ENCODE results near the gene MAGT1. TPM values are rescaled to one million over a fixed set of nuclear protein-coding genes. Genes with fewer than 3 reads are reported as not detected.

The MAGT1 gene
- total RNA-seq, 2 experiments from 2014 or later: 25.3 to 38.7 TPM

- TF ChIP-seq EZH2phosphoT487 (IDR thresholded peaks at IDR 0.05; ENCODE audit: borderline replicate concordance, low read depth, low read length): no peak
- no peak for TF ChIP-seq CTCF (conservative IDR thresholded peaks at IDR 0.05; ENCODE audit: low read length)
- Histone ChIP-seq H3K4me1 (ENCODE audit: insufficient read depth, low read length, poor library complexity, severe bottlenecking) (no peaks in the 10 kb centered on the region), H4K20me1 (ENCODE audit: insufficient read depth, low read length) (no peaks in the 10 kb centered on the region), H2AFZ (ENCODE audit: low read length) (no peak overlapping the region), H3K36me3 (ENCODE audit: insufficient read depth, low read length) (no peaks in the 10 kb centered on the region), H3K9me3 (ENCODE audit: low read length) (no peaks in the 10 kb centered on the region), H3K79me2 (ENCODE audit: insufficient read depth, low read depth, low read length) (no peaks in the 10 kb centered on the region), H3K4me3 (ENCODE audit: low read depth, low read length, poor library complexity, severe bottlenecking) (no peak overlapping the region), H3K4me2 (ENCODE audit: low read length) (no peak overlapping the region), H3K27ac (ENCODE audit: low read depth, low read length, poor library complexity, severe bottlenecking) (no peak overlapping the region), H3K9me2 (ENCODE audit: insufficient read depth, low read length) (no peaks in the 10 kb centered on the region)
- BruUV-seq (replicated peaks): no TSS peak
- ChIA-PET POLR2A (interaction anchor here (0.6 kb wide), 1 partner anchor 190 kb away, joined by 4 read pairs; no protein-coding TSS in a partner anchor), CTCF (ENCODE audit: unreplicated experiment) (no interaction called here)
- DNase-seq (ENCODE audit: low spot score): no peak
- intact Hi-C loops (cut with micrococcal nuclease; ENCODE audit: unreplicated experiment): no loop called here
Observed at GRCh38 chrX:77793946-77794345, 101.3 kb downstream of the MAGT1 start.

GRCh38 chrX:77788050-77788449 is 107.2 kb downstream of the MAGT1 start:
- BruUV-seq (replicated peaks): no TSS peak
- intact Hi-C loops (cut with micrococcal nuclease; ENCODE audit: unreplicated experiment): loop anchor here (10.0 kb wide), 1 partner anchor 107 kb away; the partner anchor contains the start of genes COX7B and MAGT1
- Histone ChIP-seq H3K27ac (ENCODE audit: low read depth, low read length, poor library complexity, severe bottlenecking) (no peak overlapping the region), H4K20me1 (ENCODE audit: insufficient read depth, low read length) (no peaks in the 10 kb centered on the region), H2AFZ (ENCODE audit: low read length) (peak overlapping the region; percentile 97), H3K4me3 (ENCODE audit: low read depth, low read length, poor library complexity, severe bottlenecking) (no peak overlapping the region), H3K36me3 (ENCODE audit: insufficient read depth, low read length) (peaks cover 8% of the 10 kb centered on the region; the same call in 1 of the 2 replicates), H3K4me1 (ENCODE audit: insufficient read depth, low read length, poor library complexity, severe bottlenecking) (peaks cover 16% of the 10 kb centered on the region), H3K9me2 (ENCODE audit: insufficient read depth, low read length) (no peaks in the 10 kb centered on the region), H3K9me3 (ENCODE audit: low read length) (no peaks in the 10 kb centered on the region), H3K4me2 (ENCODE audit: low read length) (peak overlapping the region; percentile 32; the same call in 1 of the 2 replicates), H3K79me2 (ENCODE audit: insufficient read depth, low read depth, low read length) (peaks cover 33% of the 10 kb centered on the region)
- ChIA-PET CTCF (ENCODE audit: unreplicated experiment) (no interaction called here), POLR2A (interaction anchor here (0.6 kb wide), 2 partner anchors 26 to 73 kb away, joined by 3 read pairs; no protein-coding TSS in a partner anchor)
- TF ChIP-seq CTCF (conservative IDR thresholded peaks at IDR 0.05; ENCODE audit: low read length) (no peak), EZH2phosphoT487 (IDR thresholded peaks at IDR 0.05; ENCODE audit: borderline replicate concordance, low read depth, low read length) (no peak)
- DNase-seq (ENCODE audit: low spot score): peak; percentile 1

DNA sequence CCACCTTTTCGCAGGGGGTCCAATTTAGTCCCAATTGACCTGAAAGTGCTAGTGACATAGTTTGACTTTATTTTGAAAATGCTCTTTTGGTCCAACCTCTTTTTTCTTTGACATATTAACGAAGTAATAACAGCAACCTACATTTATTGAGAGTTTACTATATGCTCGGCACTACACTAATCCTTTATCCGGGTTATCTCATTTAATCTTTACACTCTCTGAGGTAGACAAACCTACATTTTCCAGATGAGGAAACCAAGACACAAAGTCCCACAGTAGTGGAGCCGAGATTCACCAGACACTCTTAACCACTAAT is 108.9 kb downstream of the MAGT1 start:
- Histone ChIP-seq H3K36me3 (ENCODE audit: insufficient read depth, low read length) (peaks cover 16% of the 10 kb centered on the region), H3K4me3 (ENCODE audit: low read depth, low read length, poor library complexity, severe bottlenecking) (peak overlapping the region; percentile 91), H3K79me2 (ENCODE audit: insufficient read depth, low read depth, low read length) (peaks cover 50% of the 10 kb centered on the region), H3K9me3 (ENCODE audit: low read length) (no peaks in the 10 kb centered on the region), H3K4me1 (ENCODE audit: insufficient read depth, low read length, poor library complexity, severe bottlenecking) (peaks cover 16% of the 10 kb centered on the region), H3K9me2 (ENCODE audit: insufficient read depth, low read length) (no peaks in the 10 kb centered on the region), H3K27ac (ENCODE audit: low read depth, low read length, poor library complexity, severe bottlenecking) (peak overlapping the region; percentile 81), H2AFZ (ENCODE audit: low read length) (peak overlapping the region; percentile 97), H4K20me1 (ENCODE audit: insufficient read depth, low read length) (no peaks in the 10 kb centered on the region), H3K4me2 (ENCODE audit: low read length) (peak overlapping the region; percentile 80)
- CTCF ChIA-PET (ENCODE audit: unreplicated experiment): no interaction called here
- POLR2A ChIA-PET: no interaction called here
- TF ChIP-seq EZH2phosphoT487 (IDR thresholded peaks at IDR 0.05; ENCODE audit: borderline replicate concordance, low read depth, low read length): no peak
- no peak for TF ChIP-seq CTCF (conservative IDR thresholded peaks at IDR 0.05; ENCODE audit: low read length)
- intact Hi-C loops (cut with micrococcal nuclease; ENCODE audit: unreplicated experiment): loop anchor here (10.0 kb wide), 1 partner anchor 108 kb away; the partner anchor contains the start of genes COX7B and MAGT1
- BruUV-seq (replicated peaks): no TSS peak
- no peak for DNase-seq (ENCODE audit: low spot score)
